Small intestine (tissue), 7 donors: ENCODE measurements around the gene STX17. TPM values are rescaled to one million over a fixed set of nuclear protein-coding genes. Genes with fewer than 3 reads are reported as not detected.

Experiments
- DNase-seq, 2 donors: peaks; one replicate each; pipeline versions ENCODE4 v3.0.0 to v3.0.0-alpha.2; 2013
- FAIRE-seq: peaks from 2 replicates; lab custom pipeline; 2012; peaks lifted over from hg19 to GRCh38; lab: Jason Lieb, UNC
- H3K27ac ChIP-seq, 3 donors: one replicate each; pipeline ENCODE4 v1.5.1; 2013; ENCODE audit warnings: low read length in 2 of 3, mild to moderate bottlenecking in 2 of 3, control low read depth in 1 of 3, inconsistent platforms in 1 of 3, low read depth in 1 of 3, moderate library complexity in 1 of 3
- H3K27me3 ChIP-seq, 3 donors: one replicate each; pipeline ENCODE4 v1.6.1; 2013; ENCODE audit warnings: low read length in 3 of 3, inconsistent platforms in 1 of 3; ENCODE audit not compliant: control insufficient read depth in 3 of 3, insufficient read depth in 3 of 3
- H3K36me3 ChIP-seq, 3 donors: one replicate each; pipeline ENCODE4 v1.6.1; 2013; ENCODE audit warnings: low read length in 3 of 3, inconsistent platforms in 1 of 3, low read depth in 1 of 3, mild to moderate bottlenecking in 1 of 3, moderate library complexity in 1 of 3; ENCODE audit not compliant: control insufficient read depth in 3 of 3, insufficient read depth in 2 of 3
- H3K4me1 ChIP-seq, 3 donors: one replicate each; pipeline ENCODE4 v1.6.1; 2013; ENCODE audit warnings: low read length in 2 of 3, inconsistent platforms in 1 of 3, low read depth in 1 of 3, mild to moderate bottlenecking in 1 of 3, moderate library complexity in 1 of 3; ENCODE audit not compliant: control insufficient read depth in 3 of 3, insufficient read depth in 2 of 3
- H3K4me3 ChIP-seq, 3 donors: one replicate each; pipeline ENCODE4 v1.5.1; 2013; ENCODE audit warnings: low read length in 3 of 3, control low read depth in 1 of 3, inconsistent platforms in 1 of 3, low read depth in 1 of 3, mild to moderate bottlenecking in 1 of 3, moderate library complexity in 1 of 3
- H3K9me3 ChIP-seq, 2 donors: one replicate each; pipeline ENCODE4 v1.6.1; 2013; ENCODE audit warnings: low read depth in 1 of 2, low read length in 1 of 2; ENCODE audit not compliant: control insufficient read depth in 2 of 2, insufficient read depth in 1 of 2
- WGBS, 3 donors: extraction: QIAGEN DNeasy Blood & Tissue Kit; methylation state at CpG; one replicate each; pipeline ENCODE4 v1.1.7; 2013; 5-methylcytosine and 5-hydroxymethylcytosine counted together
- polyA plus RNA-seq, 4 donors: library from polyadenylated mRNA; stranded (reverse) in 3 of 4; unstranded in 1 of 4; fragments of 200-250 nt in 3 of 4; fragments of 120-200 nt in 1 of 4; gene quantifications; one replicate each; pipeline versions ENCODE4 v1.2.1 to v1.2.3, GENCODE V29; 2013
- donor health status: healthy with polysubstance abuse.
- donor health status: control.
- donor health status: control.
- donor health status: Bipolar disorder and iron deficiency.
- donor health status: healthy.

The STX17 gene
- polyA plus RNA-seq, 4 donors, result 7.2 to 33.4 (median 8.5) TPM

- H3K36me3 ChIP-seq, result peaks cover 4 to 14% (median 7%) of the 10 kb centered on the region in 3 donors
- no peaks in the 10 kb centered on the region for H3K4me1 ChIP-seq
- H3K9me3 ChIP-seq, result no peaks in the 10 kb centered on the region
- H3K27me3 ChIP-seq, result no peaks in the 10 kb centered on the region
- H3K4me3 ChIP-seq, result no peak overlapping the region
- DNase-seq, result no peak
- no peak for FAIRE-seq
- 57 to 82% (median 79%) methylated on average over 2 of the region's 2 CpGs for WGBS, 3 donors
- H3K27ac ChIP-seq, result no peak overlapping the region
Measured at GRCh38 chr9:100013573-100013972, 107.1 kb downstream of the STX17 start.

DNA sequence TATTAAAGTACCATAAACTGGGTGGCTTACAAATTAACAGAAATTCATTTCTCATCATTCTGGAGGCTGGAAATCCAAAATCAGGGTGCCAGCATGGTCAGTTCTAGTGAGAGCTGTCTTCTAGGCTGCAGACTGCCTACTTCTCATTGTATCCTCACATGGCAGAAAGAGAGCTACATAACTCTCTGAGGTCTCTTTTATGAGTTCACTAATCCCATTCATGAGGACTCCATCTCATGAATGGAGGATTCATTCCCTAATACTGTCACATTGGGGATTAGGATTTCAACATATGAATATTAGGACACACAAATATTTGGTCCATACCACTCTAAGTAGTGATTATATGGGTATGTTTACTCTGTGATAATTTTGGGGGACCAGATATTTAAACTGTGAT is 108.4 kb downstream of the STX17 start:
- H3K4me1 ChIP-seq, result no peaks in the 10 kb centered on the region
- no peaks in the 10 kb centered on the region for H3K9me3 ChIP-seq
- no peaks in the 10 kb centered on the region for H3K27me3 ChIP-seq
- no peak for FAIRE-seq
- DNase-seq, result no peak
- peaks cover 4 to 10% (median 4%) of the 10 kb centered on the region in 3 donors for H3K36me3 ChIP-seq
- no peak overlapping the region for H3K27ac ChIP-seq
- H3K4me3 ChIP-seq, result no peak overlapping the region

GRCh38 chr9:100019541-100019940 is 113.1 kb downstream of the STX17 start:
- Histone ChIP-seq H3K27me3 (no peaks in the 10 kb centered on the region), H3K9me3 (peaks cover 0 to 4% of the 10 kb centered on the region in 2 donors), H3K36me3 (peaks cover 4 to 8% (median 6%) of the 10 kb centered on the region in 3 donors), H3K4me1 (no peaks in the 10 kb centered on the region), H3K27ac (no peak overlapping the region), H3K4me3 (no peak overlapping the region)
- FAIRE-seq (no peak), DNase-seq (no peak)
- WGBS, 3 donors, result 93 to 100% (median 93%) methylated on average over 1 of the region's 1 CpG

Other genes with a start within 250 kb of the STX17 start
- gene NR4A3, start 84.8 kb upstream of the STX17 start, polyA plus RNA-seq, result 1 to 10 TPM in 1 of 4 donors, under 1 TPM in 2, not detected in 1; 0.28 to 1.0 (median 0.81) TPM
- 10 to 100 TPM; 11.9 to 43.6 (median 21.1) TPM for gene ERP44, start 192.3 kb downstream of the STX17 start, polyA plus RNA-seq
- gene INVS, start 192.6 kb downstream of the STX17 start, polyA plus RNA-seq, result 10 to 100 TPM in 1 of 4 donors, 1 to 10 TPM in 3; 2.7 to 15.5 (median 6.4) TPM